ENCODE measurements around the gene IGF2BP2.

GRCh38 chr3:185784317-185784716 lies 40.5 kb downstream of the IGF2BP2 start:
- TF ChIP-seq EZH2 (IDR thresholded peaks at IDR 0.05; ENCODE audit: borderline replicate concordance, low read length) (no peak), CTCF (conservative IDR thresholded peaks at IDR 0.05 in 1 of 2, IDR thresholded peaks at IDR 0.05 in 1 of 2; ENCODE audit: extremely low read depth in 1 of 2, insufficient read depth in 1 of 2, low read depth in 1 of 2, low read length in 2 of 2) (no peak)

Data from mammary epithelial cell (primary cell).